Panc1 (cell line): Measurements from ENCODE around the gene DOLK. TPM values are rescaled to one million over a fixed set of nuclear protein-coding genes. Genes with fewer than 3 reads are reported as not detected.
A peak's percentile ranks its signal among the peaks of the same experiment; 100 is the strongest.

Experiments used
- ATAC-seq: fragments of 200-7000 bp; cut with Tn5 transposase; 2 replicates; pipeline ENCODE4 v1.9.1; 2020; ENCODE audit warnings: mild to moderate bottlenecking, moderate library complexity
- BruUV-seq: library from RNA; stranded (reverse); fragments of 400-500 nt; replicated peaks from 2 replicates; lab custom pipeline; 2021; lab: Mats Ljungman, UMichigan
- CTCF ChIA-PET: fragments of 300-600 bp; sonication (Branson Sonifier 250); formaldehyde crosslinking; loops from one replicate; lab custom pipeline; 2022; ENCODE audit warnings: antibody characterized with exemption; lab: Charles Lee
- POLR2A ChIA-PET: fragments of 300-600 bp; sonication (Branson Sonifier 250); formaldehyde crosslinking; loops from one replicate; lab custom pipeline; 2022; ENCODE audit warnings: antibody characterized with exemption; lab: Charles Lee
- DNase-seq: peaks from one replicate; pipeline ENCODE4 v3.0.0-alpha.2; 2010; ENCODE audit warnings: low read depth, low spot score
- H3K27ac ChIP-seq: 2 replicates; pipeline ENCODE4 v1.5.1; 2011; ENCODE audit warnings: mild to moderate bottlenecking, low read length, inconsistent platforms
- H3K27me3 ChIP-seq: fragments of 200-500 bp; sonication (Bioruptor generic); 2 replicates; pipeline ENCODE4 v1.6.0; 2014; ENCODE audit warnings: low read length, inconsistent platforms; ENCODE audit not compliant: control insufficient read depth, insufficient read depth
- H3K36me3 ChIP-seq: fragments of 200-500 bp; sonication (Bioruptor generic); 2 replicates; pipeline ENCODE4 v1.5.1; 2014; ENCODE audit warnings: inconsistent platforms, mild to moderate bottlenecking, low read length, moderate library complexity; ENCODE audit not compliant: control insufficient read depth, insufficient read depth
- H3K4me1 ChIP-seq: 2 replicates; pipeline ENCODE4 v1.5.1; 2011; ENCODE audit warnings: inconsistent platforms, mild to moderate bottlenecking, low read length, moderate library complexity; ENCODE audit not compliant: control insufficient read depth, insufficient read depth
- H3K4me3 ChIP-seq, 2 experiments: 2 replicates each; pipeline ENCODE4 v1.5.1; 2011 to 2012; ENCODE audit warnings: low read depth in 2 of 2, low read length in 2 of 2, mild to moderate bottlenecking in 2 of 2, inconsistent platforms in 1 of 2, moderate library complexity in 1 of 2
- H3K9me3 ChIP-seq: fragments of 200-500 bp; sonication (Bioruptor generic); 2 replicates; pipeline ENCODE4 v1.5.1; 2014; ENCODE audit warnings: low read depth, mild to moderate bottlenecking, inconsistent platforms, low read length, moderate library complexity; ENCODE audit not compliant: control insufficient read depth, insufficient read depth
- POLR2AphosphoS5 ChIP-seq: IDR thresholded peaks from 2 replicates; pipeline ENCODE4 v1.6.1; 2012; ENCODE audit warnings: mild to moderate bottlenecking, low read depth, low read length, moderate library complexity
- SIN3A ChIP-seq: IDR thresholded peaks from 2 replicates; pipeline ENCODE4 v1.6.1; 2012; ENCODE audit warnings: low read depth, mild to moderate bottlenecking, low read length, moderate library complexity, borderline replicate concordance; ENCODE audit not compliant: insufficient read depth
- TCF7L2 ChIP-seq: IDR thresholded peaks from 2 replicates; pipeline ENCODE4 v1.6.1; 2011; ENCODE audit warnings: mild to moderate bottlenecking, low read depth, low read length, inconsistent platforms
- in situ Hi-C: cut with HindIII; loops from 2 replicates; pipeline ENCODE4 v1.10.0; 2016; ENCODE audit warnings: low sequenced_read_pairs, low pct_unique_long_range_greater_than_20kb
- intact Hi-C: fragments of 100-400 bp; cut with micrococcal nuclease; formaldehyde crosslinking; loops from one replicate; pipeline ENCODE4 v1.10.0; 2022; ENCODE audit not compliant: unreplicated experiment
- total RNA-seq: library from RNA; stranded (reverse); gene quantifications from one replicate; pipeline ENCODE4 v1.2.1, GENCODE V29; 2021; ENCODE audit not compliant: unreplicated experiment
- TF ChIP-seq, protein P1 (sequence below), 2 experiments: IDR thresholded peaks; 2 replicates each; pipeline ENCODE4 v1.6.1; 2011 to 2012; ENCODE audit warnings: low read depth in 2 of 2, control low read depth in 1 of 2, low read length in 1 of 2, mild to moderate bottlenecking in 1 of 2, moderate library complexity in 1 of 2; ENCODE audit not compliant: insufficient read depth in 1 of 2
- TF ChIP-seq, protein P2 (sequence below): fragments of 450-650 bp; IDR thresholded peaks from 2 replicates; pipeline ENCODE4 v1.5.1; 2017; ENCODE audit warnings: mild to moderate bottlenecking

Gene DOLK
- total RNA-seq, 1 experiment from 2014 or later: 20.0 TPM

DNA sequence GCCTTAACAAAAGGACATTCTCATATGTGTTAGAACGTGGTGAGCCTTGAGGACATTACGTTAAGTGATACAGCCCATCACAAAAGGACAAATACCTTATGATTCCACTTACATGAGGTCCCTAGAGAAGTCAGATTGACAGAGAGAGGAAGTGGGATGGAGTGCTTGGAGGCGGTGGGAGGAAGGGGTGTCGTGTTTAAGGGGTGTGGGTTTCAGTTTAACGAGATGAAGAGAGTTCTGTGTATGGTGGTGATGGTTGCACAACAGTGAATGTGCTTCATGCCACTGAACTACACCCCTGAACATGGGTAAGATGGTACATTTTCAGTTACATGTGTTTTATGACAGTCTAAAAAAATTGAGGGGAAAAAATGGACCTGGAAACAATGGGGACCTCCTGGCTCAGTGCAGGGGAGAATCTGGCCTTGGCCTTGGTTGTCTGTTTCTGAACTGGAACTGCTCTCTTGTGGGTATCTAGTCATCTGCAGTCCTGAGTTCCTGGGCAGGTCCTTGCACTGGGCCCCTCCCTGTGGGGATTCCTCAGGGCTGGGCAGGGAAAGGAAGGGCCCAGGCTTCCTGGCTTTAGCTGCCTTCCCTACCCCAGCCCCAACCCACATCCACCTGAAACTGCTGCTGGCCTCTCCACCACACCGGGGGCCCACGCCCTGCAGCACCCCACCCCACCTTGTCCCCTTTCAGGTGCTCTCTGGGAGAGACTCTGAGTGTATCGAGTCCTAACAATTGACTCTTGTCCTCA is 47.7 kb downstream of the DOLK start:
- no peak overlapping the region for H3K27ac ChIP-seq
- CTCF ChIA-PET: no interaction called here
- intact Hi-C loops: no loop called here
- in situ Hi-C loops: no loop called here
- ATAC-seq: peak; percentile 59; the same call in 1 of the 2 replicates
- no peak overlapping the region for H3K4me3 ChIP-seq
- no peaks in the 10 kb centered on the region for H3K9me3 ChIP-seq
- no peaks in the 10 kb centered on the region for H3K27me3 ChIP-seq
- H3K4me1 ChIP-seq: no peaks in the 10 kb centered on the region
- POLR2A ChIA-PET: no interaction called here
- TF ChIP-seq SIN3A (no peak), POLR2AphosphoS5 (no peak), TCF7L2 (no peak)
- TF ChIP-seq, protein P1, sequence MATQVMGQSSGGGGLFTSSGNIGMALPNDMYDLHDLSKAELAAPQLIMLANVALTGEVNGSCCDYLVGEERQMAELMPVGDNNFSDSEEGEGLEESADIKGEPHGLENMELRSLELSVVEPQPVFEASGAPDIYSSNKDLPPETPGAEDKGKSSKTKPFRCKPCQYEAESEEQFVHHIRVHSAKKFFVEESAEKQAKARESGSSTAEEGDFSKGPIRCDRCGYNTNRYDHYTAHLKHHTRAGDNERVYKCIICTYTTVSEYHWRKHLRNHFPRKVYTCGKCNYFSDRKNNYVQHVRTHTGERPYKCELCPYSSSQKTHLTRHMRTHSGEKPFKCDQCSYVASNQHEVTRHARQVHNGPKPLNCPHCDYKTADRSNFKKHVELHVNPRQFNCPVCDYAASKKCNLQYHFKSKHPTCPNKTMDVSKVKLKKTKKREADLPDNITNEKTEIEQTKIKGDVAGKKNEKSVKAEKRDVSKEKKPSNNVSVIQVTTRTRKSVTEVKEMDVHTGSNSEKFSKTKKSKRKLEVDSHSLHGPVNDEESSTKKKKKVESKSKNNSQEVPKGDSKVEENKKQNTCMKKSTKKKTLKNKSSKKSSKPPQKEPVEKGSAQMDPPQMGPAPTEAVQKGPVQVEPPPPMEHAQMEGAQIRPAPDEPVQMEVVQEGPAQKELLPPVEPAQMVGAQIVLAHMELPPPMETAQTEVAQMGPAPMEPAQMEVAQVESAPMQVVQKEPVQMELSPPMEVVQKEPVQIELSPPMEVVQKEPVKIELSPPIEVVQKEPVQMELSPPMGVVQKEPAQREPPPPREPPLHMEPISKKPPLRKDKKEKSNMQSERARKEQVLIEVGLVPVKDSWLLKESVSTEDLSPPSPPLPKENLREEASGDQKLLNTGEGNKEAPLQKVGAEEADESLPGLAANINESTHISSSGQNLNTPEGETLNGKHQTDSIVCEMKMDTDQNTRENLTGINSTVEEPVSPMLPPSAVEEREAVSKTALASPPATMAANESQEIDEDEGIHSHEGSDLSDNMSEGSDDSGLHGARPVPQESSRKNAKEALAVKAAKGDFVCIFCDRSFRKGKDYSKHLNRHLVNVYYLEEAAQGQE (IDR thresholded peaks at IDR 0.05; ENCODE audit: insufficient read depth in 1 of 2, low read depth in 2 of 2, low read length in 1 of 2): no peak
- TF ChIP-seq, protein P2, sequence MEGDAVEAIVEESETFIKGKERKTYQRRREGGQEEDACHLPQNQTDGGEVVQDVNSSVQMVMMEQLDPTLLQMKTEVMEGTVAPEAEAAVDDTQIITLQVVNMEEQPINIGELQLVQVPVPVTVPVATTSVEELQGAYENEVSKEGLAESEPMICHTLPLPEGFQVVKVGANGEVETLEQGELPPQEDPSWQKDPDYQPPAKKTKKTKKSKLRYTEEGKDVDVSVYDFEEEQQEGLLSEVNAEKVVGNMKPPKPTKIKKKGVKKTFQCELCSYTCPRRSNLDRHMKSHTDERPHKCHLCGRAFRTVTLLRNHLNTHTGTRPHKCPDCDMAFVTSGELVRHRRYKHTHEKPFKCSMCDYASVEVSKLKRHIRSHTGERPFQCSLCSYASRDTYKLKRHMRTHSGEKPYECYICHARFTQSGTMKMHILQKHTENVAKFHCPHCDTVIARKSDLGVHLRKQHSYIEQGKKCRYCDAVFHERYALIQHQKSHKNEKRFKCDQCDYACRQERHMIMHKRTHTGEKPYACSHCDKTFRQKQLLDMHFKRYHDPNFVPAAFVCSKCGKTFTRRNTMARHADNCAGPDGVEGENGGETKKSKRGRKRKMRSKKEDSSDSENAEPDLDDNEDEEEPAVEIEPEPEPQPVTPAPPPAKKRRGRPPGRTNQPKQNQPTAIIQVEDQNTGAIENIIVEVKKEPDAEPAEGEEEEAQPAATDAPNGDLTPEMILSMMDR: no peak
- H3K36me3 ChIP-seq: no peaks in the 10 kb centered on the region
- BruUV-seq: no TSS peak
- DNase-seq: no peak

DNA sequence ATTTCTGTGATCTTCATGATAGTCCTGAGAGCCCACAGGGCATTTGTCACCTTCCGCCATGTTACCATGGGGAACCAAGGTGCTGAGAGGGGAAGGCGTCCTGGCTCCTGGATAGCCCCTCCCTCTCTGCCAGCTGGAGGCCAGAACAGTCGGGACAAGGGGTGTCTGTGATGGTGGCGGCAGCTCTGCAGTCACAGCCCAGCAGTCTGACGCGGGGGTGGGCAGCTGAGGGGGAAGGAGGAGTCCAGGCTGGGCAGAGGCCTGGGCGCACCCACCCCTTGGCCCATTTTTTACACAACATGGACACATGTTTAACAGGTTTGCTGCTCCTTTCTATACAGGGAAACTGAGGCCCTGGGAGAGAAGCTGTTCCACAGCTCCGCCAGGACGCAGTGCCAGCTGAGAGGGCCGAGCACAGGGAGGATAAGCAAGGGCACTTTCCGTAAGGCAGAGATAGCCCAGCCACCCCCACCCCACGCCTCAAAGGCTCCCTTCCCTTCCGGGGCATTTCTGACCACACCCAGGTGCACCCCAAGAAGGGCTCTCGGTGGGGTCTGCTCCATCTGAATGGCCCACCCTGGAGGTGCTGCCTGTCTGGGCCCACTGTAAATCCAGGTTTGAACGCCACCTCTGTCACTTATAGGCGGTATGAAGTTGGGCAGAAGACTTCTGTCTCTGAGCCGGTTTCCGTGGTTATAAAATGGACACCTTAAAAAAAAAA is 48.4 kb downstream of the DOLK start:
- ATAC-seq: no peak
- intact Hi-C loops (no loop called here), in situ Hi-C loops (no loop called here)
- TF ChIP-seq, protein P2: no peak
- TF ChIP-seq POLR2AphosphoS5: no peak
- no peak for TF ChIP-seq TCF7L2
- no peak for TF ChIP-seq SIN3A
- TF ChIP-seq, protein P1 (IDR thresholded peaks at IDR 0.05; ENCODE audit: insufficient read depth in 1 of 2, low read depth in 2 of 2, low read length in 1 of 2): no peak
- Histone ChIP-seq H3K4me1 (no peaks in the 10 kb centered on the region), H3K9me3 (no peaks in the 10 kb centered on the region), H3K27me3 (no peaks in the 10 kb centered on the region), H3K36me3 (no peaks in the 10 kb centered on the region), H3K27ac (no peak overlapping the region), H3K4me3 (no peak overlapping the region)
- DNase-seq: no peak
- BruUV-seq: no TSS peak
- POLR2A ChIA-PET: no interaction called here
- CTCF ChIA-PET: no interaction called here
